ENCODE results near the gene NCR1. TPM values are rescaled to one million over a fixed set of nuclear protein-coding genes. Genes with fewer than 3 reads are reported as not detected.

Gene NCR1, protein sequence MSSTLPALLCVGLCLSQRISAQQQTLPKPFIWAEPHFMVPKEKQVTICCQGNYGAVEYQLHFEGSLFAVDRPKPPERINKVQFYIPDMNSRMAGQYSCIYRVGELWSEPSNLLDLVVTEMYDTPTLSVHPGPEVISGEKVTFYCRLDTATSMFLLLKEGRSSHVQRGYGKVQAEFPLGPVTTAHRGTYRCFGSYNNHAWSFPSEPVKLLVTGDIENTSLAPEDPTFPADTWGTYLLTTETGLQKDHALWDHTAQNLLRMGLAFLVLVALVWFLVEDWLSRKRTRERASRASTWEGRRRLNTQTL
- 0.70 TPM for total RNA-seq

GRCh38 chr19:54905803-54906511, at the start of gene NCR1:
NCR1 (plus strand) TSS chr19:54906148; CDS start chr19:54906188, 40 bp downstream.

DNA sequence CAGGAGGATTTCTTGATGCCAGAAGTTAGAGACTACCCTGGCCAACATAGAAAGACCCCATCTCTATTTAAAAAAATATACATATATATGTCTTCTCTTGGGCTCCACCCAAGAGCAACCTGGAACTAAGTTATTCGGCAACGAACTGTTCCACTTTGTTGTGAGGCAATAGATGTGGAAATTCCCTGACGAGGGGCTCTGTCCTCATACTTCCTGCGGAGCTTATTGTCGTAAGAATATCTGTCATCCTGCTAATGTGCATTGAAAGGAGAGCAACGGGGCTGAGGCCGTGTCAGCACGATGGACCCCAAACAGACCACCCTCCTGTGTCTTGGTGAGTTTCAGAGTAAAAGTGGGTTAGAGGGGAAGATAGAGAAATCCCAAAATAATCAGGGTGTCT, 32.0 kb upstream of the NCR1 start, which contains the start of gene FCAR:
TSS of gene FCAR (plus strand) at position 246 of the 400 bp plus-strand sequence. CDS start at position 301, 55 bp downstream.

GRCh38 chr19:54947381-54947780, 41.4 kb downstream of the NCR1 start, which contains the start of gene NLRP7:
NLRP7 (minus strand) TSS chr19:54947530.

Small RNA genes within 50 kb of the gene (small RNA-seq; reads per million reads assigned to genes)
- gene AC011476.8 (ENCODE audit: low replicate concordance) (not detected), gene RNU6-222P (ENCODE audit: low replicate concordance) (not detected)

Other genes starting within 250 kb of the NCR1 start
- 2.9 TPM for gene LILRB4, start 243.2 kb upstream of the NCR1 start, total RNA-seq
- not detected for gene KIR3DL3, start 181.7 kb upstream of the NCR1 start, total RNA-seq
- gene KIR2DL3, start 167.6 kb upstream of the NCR1 start, total RNA-seq, result not detected
- gene KIR2DL1, start 136.4 kb upstream of the NCR1 start, total RNA-seq, result not detected
- not detected for gene KIR2DL4, start 102.5 kb upstream of the NCR1 start, total RNA-seq
- not detected for gene KIR3DL1, start 89.7 kb upstream of the NCR1 start, total RNA-seq
- not detected for gene KIR2DS4, start 73.5 kb upstream of the NCR1 start, total RNA-seq
- not detected for gene KIR3DL2, start 55.7 kb upstream of the NCR1 start, total RNA-seq
- gene FCAR, start 31.9 kb upstream of the NCR1 start, total RNA-seq, result 14.2 TPM
- gene NLRP7, start 41.4 kb downstream of the NCR1 start, total RNA-seq, result 0.06 TPM
- 13.8 TPM for gene NLRP2, start 60.2 kb downstream of the NCR1 start, total RNA-seq
- gene GP6, start 132.1 kb downstream of the NCR1 start, total RNA-seq, result 0.47 TPM
- 35.1 TPM for gene RDH13, start 157.0 kb downstream of the NCR1 start, total RNA-seq
- 32.5 TPM for gene EPS8L1, start 169.7 kb downstream of the NCR1 start, total RNA-seq
- gene PPP1R12C, start 211.5 kb downstream of the NCR1 start, total RNA-seq, result 53.5 TPM
- gene TNNT1, start 243.1 kb downstream of the NCR1 start, total RNA-seq, result 26.9 TPM

Data from metanephros (tissue), 2 donors.